Measurements from ENCODE around the gene LTBP3. TPM values are rescaled to one million over a fixed set of nuclear protein-coding genes. Genes with fewer than 3 reads are reported as not detected.

Gene LTBP3
- polyA plus RNA-seq, 1 donor from 2014 or later = 4.6 TPM

GRCh38 chr11:65498977-65499712 is 59.0 kb downstream of the LTBP3 start, which contains the start of gene MALAT1:
Gene MALAT1 (plus strand): TSS chr11:65499045.
- H3K27me3 ChIP-seq (ENCODE audit: insufficient read depth, low read depth, low read length) = no peaks in the 10 kb centered on the region
- peaks cover 44% of the 10 kb centered on the region for H4K20me1 ChIP-seq (ENCODE audit: insufficient read depth)
- peak within 1 kb of the TSS; percentile 63 for H3K4me2 ChIP-seq (ENCODE audit: low read length)
- no peaks in the 10 kb centered on the region for H3K9me2 ChIP-seq (ENCODE audit: insufficient read depth, low read length)
- H3K36me3 ChIP-seq (ENCODE audit: insufficient read depth, low read length) = peaks cover 23% of the 10 kb centered on the region
- H3K9ac ChIP-seq (ENCODE audit: low read length) = peak within 1 kb of the TSS; percentile 99
- H3K9me3 ChIP-seq (ENCODE audit: low read length) = no peaks in the 10 kb centered on the region
- peak within 1 kb of the TSS; percentile 78 for H3K4me3 ChIP-seq (ENCODE audit: low read length)
- TF ChIP-seq REST (IDR thresholded peaks at IDR 0.05; ENCODE audit: borderline replicate concordance) (peak; percentile 92), TAF1 (IDR thresholded peaks at IDR 0.05; ENCODE audit: low read depth) (peak; percentile 100), POLR2AphosphoS5 (IDR thresholded peaks at IDR 0.05) (peak; percentile 100), MXI1 (conservative IDR thresholded peaks at IDR 0.05; ENCODE audit: poor library complexity, severe bottlenecking) (peak; percentile 63), EP300 (conservative IDR thresholded peaks at IDR 0.05; ENCODE audit: poor library complexity, severe bottlenecking) (peak; percentile 86), SMC3 (conservative IDR thresholded peaks at IDR 0.05; ENCODE audit: poor library complexity) (peak; percentile 41), RAD21 (conservative IDR thresholded peaks at IDR 0.05) (peak; percentile 60), EZH2 (IDR thresholded peaks at IDR 0.05; ENCODE audit: borderline replicate concordance, insufficient read depth, low read length, poor library complexity, severe bottlenecking) (no peak)
- TF ChIP-seq, protein P1, sequence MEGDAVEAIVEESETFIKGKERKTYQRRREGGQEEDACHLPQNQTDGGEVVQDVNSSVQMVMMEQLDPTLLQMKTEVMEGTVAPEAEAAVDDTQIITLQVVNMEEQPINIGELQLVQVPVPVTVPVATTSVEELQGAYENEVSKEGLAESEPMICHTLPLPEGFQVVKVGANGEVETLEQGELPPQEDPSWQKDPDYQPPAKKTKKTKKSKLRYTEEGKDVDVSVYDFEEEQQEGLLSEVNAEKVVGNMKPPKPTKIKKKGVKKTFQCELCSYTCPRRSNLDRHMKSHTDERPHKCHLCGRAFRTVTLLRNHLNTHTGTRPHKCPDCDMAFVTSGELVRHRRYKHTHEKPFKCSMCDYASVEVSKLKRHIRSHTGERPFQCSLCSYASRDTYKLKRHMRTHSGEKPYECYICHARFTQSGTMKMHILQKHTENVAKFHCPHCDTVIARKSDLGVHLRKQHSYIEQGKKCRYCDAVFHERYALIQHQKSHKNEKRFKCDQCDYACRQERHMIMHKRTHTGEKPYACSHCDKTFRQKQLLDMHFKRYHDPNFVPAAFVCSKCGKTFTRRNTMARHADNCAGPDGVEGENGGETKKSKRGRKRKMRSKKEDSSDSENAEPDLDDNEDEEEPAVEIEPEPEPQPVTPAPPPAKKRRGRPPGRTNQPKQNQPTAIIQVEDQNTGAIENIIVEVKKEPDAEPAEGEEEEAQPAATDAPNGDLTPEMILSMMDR (IDR thresholded peaks at IDR 0.05; ENCODE audit: poor library complexity, severe bottlenecking) = no peak
- H2AFZ ChIP-seq (ENCODE audit: low read depth, low read length) = no peak within 1 kb of the TSS
- H3K27ac ChIP-seq (ENCODE audit: low read length) = peak within 1 kb of the TSS; percentile 100
- H3F3A ChIP-seq (ENCODE audit: insufficient read depth, low read length, poor library complexity, severe bottlenecking) = peaks cover 7% of the 10 kb centered on the region
- peaks cover 92% of the 10 kb centered on the region for H3K79me2 ChIP-seq (replicated peaks; ENCODE audit: insufficient read depth, low read length)

- H4K20me1 ChIP-seq (ENCODE audit: insufficient read depth) = peaks cover 39% of the 10 kb centered on the region
- H2AFZ ChIP-seq (ENCODE audit: low read depth, low read length) = no peak overlapping the region
- H3K4me3 ChIP-seq (ENCODE audit: low read length) = peak overlapping the region; percentile 78
- TF ChIP-seq, protein P1 (IDR thresholded peaks at IDR 0.05; ENCODE audit: poor library complexity, severe bottlenecking) = peak; percentile 4
- TF ChIP-seq EZH2 (IDR thresholded peaks at IDR 0.05; ENCODE audit: borderline replicate concordance, insufficient read depth, low read length, poor library complexity, severe bottlenecking) (no peak), SMC3 (conservative IDR thresholded peaks at IDR 0.05; ENCODE audit: poor library complexity) (peak; percentile 65), REST (IDR thresholded peaks at IDR 0.05; ENCODE audit: borderline replicate concordance) (no peak), POLR2AphosphoS5 (IDR thresholded peaks at IDR 0.05) (no peak), TAF1 (IDR thresholded peaks at IDR 0.05; ENCODE audit: low read depth) (no peak), RAD21 (conservative IDR thresholded peaks at IDR 0.05) (no peak)
- H3K79me2 ChIP-seq (replicated peaks; ENCODE audit: insufficient read depth, low read length) = peaks cover 92% of the 10 kb centered on the region
- H3K9me3 ChIP-seq (ENCODE audit: low read length) = no peaks in the 10 kb centered on the region
- peak overlapping the region; percentile 63 for H3K4me2 ChIP-seq (ENCODE audit: low read length)
- no peaks in the 10 kb centered on the region for H3K27me3 ChIP-seq (ENCODE audit: insufficient read depth, low read depth, low read length)
- no peaks in the 10 kb centered on the region for H3K9me2 ChIP-seq (ENCODE audit: insufficient read depth, low read length)
- peaks cover 18% of the 10 kb centered on the region for H3K36me3 ChIP-seq (ENCODE audit: insufficient read depth, low read length)
- H3K27ac ChIP-seq (ENCODE audit: low read length) = peak overlapping the region; percentile 100
- H3K9ac ChIP-seq (ENCODE audit: low read length) = peak overlapping the region; percentile 99
- peaks cover 10% of the 10 kb centered on the region for H3F3A ChIP-seq (ENCODE audit: insufficient read depth, low read length, poor library complexity, severe bottlenecking)
These were observed 59.5 kb downstream of the LTBP3 start for GRCh38 chr11:65498727-65498976.

Data from neural cell (in vitro differentiated cells).